Measurements from ENCODE around the gene ANKEF1.
A peak's percentile ranks its signal among the peaks of the same experiment; 100 is the strongest.

ANKEF1 gene

GRCh38 chr20:10090588-10091166 is 55.9 kb downstream of the ANKEF1 start:
- DNase-seq, result peak; percentile 52

DNA sequence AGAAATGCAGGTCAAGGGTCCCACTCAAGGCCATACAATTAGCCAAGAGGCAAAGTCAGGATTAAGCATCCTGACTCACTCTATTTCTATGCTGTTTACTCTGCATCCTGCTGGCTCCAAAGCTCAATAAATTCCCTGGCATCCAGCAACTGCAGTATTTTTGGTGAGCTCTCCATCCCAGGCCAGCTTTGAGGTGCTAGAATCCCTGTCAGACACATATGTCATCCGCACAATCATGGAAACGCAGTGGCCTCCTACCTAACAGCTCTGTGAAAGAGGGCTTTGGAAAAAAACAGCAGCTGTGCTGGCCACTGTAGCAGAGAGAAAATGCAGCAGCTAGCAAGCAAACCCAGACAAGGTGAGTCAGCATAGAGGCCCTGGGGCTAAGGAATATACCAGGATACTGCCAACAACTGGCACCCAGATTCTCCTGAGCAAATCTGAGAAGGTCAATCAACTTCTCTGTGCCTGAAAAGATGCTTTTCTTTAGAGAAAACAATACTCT is 58.4 kb downstream of the ANKEF1 start:
- no peak for DNase-seq

- no peak for DNase-seq
Measured at GRCh38 chr20:10094566-10095173, 59.9 kb downstream of the ANKEF1 start.

GRCh38 chr20:10096790-10097189 is 62.0 kb downstream of the ANKEF1 start:
- DNase-seq, result no peak

GRCh38 chr20:10105046-10105445 is 70.3 kb downstream of the ANKEF1 start:
- no peak for DNase-seq

Measured in activated CD4-positive, alpha-beta T cell treated with anti-CD3 and anti-CD28 coated beads, Interleukin-10, Interleukin-2, amounts not matched to agents 100 ng/mL and 50 ng/mL, durations not matched to agents 16 hours and 8 hours (primary cell).